Small intestine (tissue), 7 donors: ENCODE measurements around the gene RYR3. TPM values are rescaled to one million over a fixed set of nuclear protein-coding genes. Genes with fewer than 3 reads are reported as not detected.

Source experiments
- DNase-seq, 2 donors: peaks; one replicate each; pipeline versions ENCODE4 v3.0.0 to v3.0.0-alpha.2; 2013
- FAIRE-seq: peaks from 2 replicates; lab custom pipeline; 2012; peaks lifted over from hg19 to GRCh38; lab: Jason Lieb, UNC
- H3K27ac ChIP-seq, 3 donors: one replicate each; pipeline ENCODE4 v1.5.1; 2013; ENCODE audit warnings: low read length in 2 of 3, mild to moderate bottlenecking in 2 of 3, control low read depth in 1 of 3, inconsistent platforms in 1 of 3, low read depth in 1 of 3, moderate library complexity in 1 of 3
- H3K27me3 ChIP-seq, 3 donors: one replicate each; pipeline ENCODE4 v1.6.1; 2013; ENCODE audit warnings: low read length in 3 of 3, inconsistent platforms in 1 of 3; ENCODE audit not compliant: control insufficient read depth in 3 of 3, insufficient read depth in 3 of 3
- H3K36me3 ChIP-seq, 3 donors: one replicate each; pipeline ENCODE4 v1.6.1; 2013; ENCODE audit warnings: low read length in 3 of 3, inconsistent platforms in 1 of 3, low read depth in 1 of 3, mild to moderate bottlenecking in 1 of 3, moderate library complexity in 1 of 3; ENCODE audit not compliant: control insufficient read depth in 3 of 3, insufficient read depth in 2 of 3
- H3K4me1 ChIP-seq, 3 donors: one replicate each; pipeline ENCODE4 v1.6.1; 2013; ENCODE audit warnings: low read length in 2 of 3, inconsistent platforms in 1 of 3, low read depth in 1 of 3, mild to moderate bottlenecking in 1 of 3, moderate library complexity in 1 of 3; ENCODE audit not compliant: control insufficient read depth in 3 of 3, insufficient read depth in 2 of 3
- H3K4me3 ChIP-seq, 3 donors: one replicate each; pipeline ENCODE4 v1.5.1; 2013; ENCODE audit warnings: low read length in 3 of 3, control low read depth in 1 of 3, inconsistent platforms in 1 of 3, low read depth in 1 of 3, mild to moderate bottlenecking in 1 of 3, moderate library complexity in 1 of 3
- H3K9me3 ChIP-seq, 2 donors: one replicate each; pipeline ENCODE4 v1.6.1; 2013; ENCODE audit warnings: low read depth in 1 of 2, low read length in 1 of 2; ENCODE audit not compliant: control insufficient read depth in 2 of 2, insufficient read depth in 1 of 2
- WGBS, 3 donors: extraction: QIAGEN DNeasy Blood & Tissue Kit; methylation state at CpG; one replicate each; pipeline ENCODE4 v1.1.7; 2013; 5-methylcytosine and 5-hydroxymethylcytosine counted together
- polyA plus RNA-seq, 4 donors: library from polyadenylated mRNA; stranded (reverse) in 3 of 4; unstranded in 1 of 4; fragments of 200-250 nt in 3 of 4; fragments of 120-200 nt in 1 of 4; gene quantifications; one replicate each; pipeline versions ENCODE4 v1.2.1 to v1.2.3, GENCODE V29; 2013
- donor health status: healthy with polysubstance abuse.
- donor health status: control.
- donor health status: control.
- donor health status: Bipolar disorder and iron deficiency.
- donor health status: healthy.

The RYR3 gene
- polyA plus RNA-seq, 4 donors, result 0.36 to 1.6 TPM; not detected in 2

GRCh38 chr15:33848011-33848410 is 537.2 kb downstream of the RYR3 start:
- FAIRE-seq (no peak), DNase-seq (no peak)
- Histone ChIP-seq H3K4me1 (no peaks in the 10 kb centered on the region), H3K27ac (no peak overlapping the region), H3K9me3 (no peaks in the 10 kb centered on the region), H3K36me3 (no peaks in the 10 kb centered on the region), H3K4me3 (no peak overlapping the region), H3K27me3 (peaks cover 0 to 2% (median 0%) of the 10 kb centered on the region in 3 donors)
- 87 to 93% (median 90%) methylated on average over 3 of the region's 3 CpGs for WGBS, 3 donors

GRCh38 chr15:33851079-33851478 is 540.3 kb downstream of the RYR3 start:
- no peaks in the 10 kb centered on the region for H3K27me3 ChIP-seq
- H3K27ac ChIP-seq, result no peak overlapping the region
- FAIRE-seq, result no peak
- H3K36me3 ChIP-seq, result no peaks in the 10 kb centered on the region
- WGBS, 3 donors, result 69 to 80% (median 71%) methylated on average over 1 of the region's 1 CpG
- H3K4me3 ChIP-seq, result no peak overlapping the region
- no peaks in the 10 kb centered on the region for H3K4me1 ChIP-seq
- H3K9me3 ChIP-seq, result no peaks in the 10 kb centered on the region
- no peak for DNase-seq

- Histone ChIP-seq H3K9me3 (no peaks in the 10 kb centered on the region), H3K4me1 (no peaks in the 10 kb centered on the region), H3K27ac (no peak overlapping the region), H3K27me3 (no peaks in the 10 kb centered on the region), H3K36me3 (no peaks in the 10 kb centered on the region), H3K4me3 (no peak overlapping the region)
- FAIRE-seq (no peak), DNase-seq (no peak)
- 12 to 59% (median 30%) methylated on average over 1 of the region's 1 CpG for WGBS, 3 donors
Measured at GRCh38 chr15:33852094-33852493, 541.3 kb downstream of the RYR3 start.

GRCh38 chr15:33852570-33852969 is 541.8 kb downstream of the RYR3 start:
- FAIRE-seq, result no peak
- peak; percentile 9 to 41 for DNase-seq

GRCh38 chr15:33857726-33858125 is 547.0 kb downstream of the RYR3 start:
- Histone ChIP-seq H3K27ac (no peak overlapping the region), H3K4me3 (no peak overlapping the region), H3K9me3 (no peaks in the 10 kb centered on the region), H3K4me1 (no peaks in the 10 kb centered on the region), H3K27me3 (no peaks in the 10 kb centered on the region), H3K36me3 (no peaks in the 10 kb centered on the region)
- DNase-seq (no peak), FAIRE-seq (no peak)
- WGBS, 3 donors, result 98% methylated on average over 13 of the region's 13 CpGs

More at GRCh38 chr15:33852570-33852969, 541.8 kb downstream of the RYR3 start:
- Histone ChIP-seq H3K27me3 (no peaks in the 10 kb centered on the region), H3K4me1 (no peaks in the 10 kb centered on the region), H3K9me3 (no peaks in the 10 kb centered on the region), H3K27ac (no peak overlapping the region), H3K4me3 (no peak overlapping the region), H3K36me3 (no peaks in the 10 kb centered on the region)
- WGBS, 3 donors, result 13 to 64% (median 50%) methylated on average over 2 of the region's 2 CpGs

GRCh38 chr15:33858836-33859235 is 548.1 kb downstream of the RYR3 start:
- no peak for FAIRE-seq
- DNase-seq, result no peak
- Histone ChIP-seq H3K27me3 (no peaks in the 10 kb centered on the region), H3K27ac (no peak overlapping the region), H3K36me3 (no peaks in the 10 kb centered on the region), H3K9me3 (no peaks in the 10 kb centered on the region), H3K4me3 (no peak overlapping the region), H3K4me1 (no peaks in the 10 kb centered on the region)
- 80 to 92% (median 81%) methylated on average over 6 of the region's 6 CpGs for WGBS, 3 donors

- no peaks in the 10 kb centered on the region for H3K27me3 ChIP-seq
- H3K4me3 ChIP-seq, result no peak overlapping the region
- H3K27ac ChIP-seq, result no peak overlapping the region
- DNase-seq (no peak), FAIRE-seq (no peak)
- H3K9me3 ChIP-seq, result no peaks in the 10 kb centered on the region
- 73 to 84% (median 83%) methylated on average over 1 of the region's 1 CpG for WGBS, 3 donors
- no peaks in the 10 kb centered on the region for H3K4me1 ChIP-seq
- no peaks in the 10 kb centered on the region for H3K36me3 ChIP-seq
Measured at GRCh38 chr15:33859992-33860545, 549.3 kb downstream of the RYR3 start.

- no peak overlapping the region for H3K27ac ChIP-seq
- no peak for FAIRE-seq
- H3K4me1 ChIP-seq, result no peaks in the 10 kb centered on the region
- H3K4me3 ChIP-seq, result no peak overlapping the region
- 94 to 99% (median 98%) methylated on average over 3 of the region's 3 CpGs for WGBS, 3 donors
- no peak for DNase-seq
- no peaks in the 10 kb centered on the region for H3K27me3 ChIP-seq
- H3K9me3 ChIP-seq, result no peaks in the 10 kb centered on the region
- no peaks in the 10 kb centered on the region for H3K36me3 ChIP-seq
Measured at GRCh38 chr15:33860754-33861153, 550.0 kb downstream of the RYR3 start.
